ENCODE data around the gene LRRC4B.
A peak's percentile ranks its signal among the peaks of the same experiment; 100 is the strongest.
"Not testable (repeated sequence)": the region's sequence is repeated elsewhere in the genome, so short reads cannot be mapped to it uniquely, and the experiment has no call there.

The LRRC4B gene

GRCh38 chr19:50477751-50478515, 90.3 kb downstream of the LRRC4B start:
- peaks cover 25 to 41% (median 36%) of the 10 kb centered on the region in 11 experiments for H3K27me3 ChIP-seq
- H3K4me2 ChIP-seq = no peak overlapping the region
- H3K9ac ChIP-seq = no peak overlapping the region
- H3K9me3 ChIP-seq (replicated peaks in 1 of 11) = no peaks in the 10 kb centered on the region
- no peak overlapping the region for H3K4me3 ChIP-seq
- no peaks in the 10 kb centered on the region for H3K36me3 ChIP-seq
- H3K27ac ChIP-seq = no peak overlapping the region
- H3K4me1 ChIP-seq = peaks cover 0 to 32% (median 22%) of the 10 kb centered on the region in 10 experiments; a peak in 15 of 20 replicates
- H4K20me1 ChIP-seq = no peaks in the 10 kb centered on the region; a peak in 2 of 22 replicates
- no peak for TF ChIP-seq Cebpa-rat (IDR thresholded peaks at IDR 0.05)

- H3K4me1 ChIP-seq = peaks cover 0 to 32% (median 22%) of the 10 kb centered on the region in 10 experiments; a peak in 15 of 20 replicates
- H3K4me3 ChIP-seq = peak overlapping the region in 4 of 10 experiments; percentile 14 to 47 (median 20); a peak in 3 of 20 replicates
- no peaks in the 10 kb centered on the region for H3K9me3 ChIP-seq (replicated peaks in 1 of 11)
- H4K20me1 ChIP-seq = no peaks in the 10 kb centered on the region; a peak in 2 of 22 replicates
- H3K4me2 ChIP-seq = peak overlapping the region in 7 of 11 experiments; percentile 16 to 52 (median 29); a peak in 8 of 22 replicates
- H3K9ac ChIP-seq = no peak overlapping the region
- H3K27ac ChIP-seq = no peak overlapping the region
- no peak for TF ChIP-seq Cebpa-rat (IDR thresholded peaks at IDR 0.05)
- H3K27me3 ChIP-seq = peaks cover 25 to 41% (median 36%) of the 10 kb centered on the region in 11 experiments
- H3K36me3 ChIP-seq = no peaks in the 10 kb centered on the region
Measured at GRCh38 chr19:50476907-50477238, 91.4 kb downstream of the LRRC4B start.

GRCh38 chr19:50476224-50476906, 91.9 kb downstream of the LRRC4B start, which contains the start of the genes EMC10 and GARIN5A:
Gene EMC10, plus strand, starts transcription at chr19:50476507. Its CDS starts 38 bp downstream, at chr19:50476545.
Gene GARIN5A, minus strand, starts transcription at chr19:50476848. Its CDS starts 460 bp downstream, at chr19:50476388.
- H3K36me3 ChIP-seq = no peaks in the 10 kb centered on the region
- H3K9ac ChIP-seq = no peak within 1 kb of the TSS; a peak in 1 of 22 replicates
- peak within 1 kb of the TSS in 4 of 10 experiments; percentile 14 to 47 (median 20); a peak in 4 of 20 replicates for H3K4me3 ChIP-seq

GRCh38 chr19:50475736-50476223, 92.5 kb downstream of the LRRC4B start:
- H3K4me1 ChIP-seq = peaks cover 0 to 21% (median 12%) of the 10 kb centered on the region in 10 experiments; a peak in 14 of 20 replicates
- no peak overlapping the region for H3K9ac ChIP-seq
- no peak overlapping the region for H3K27ac ChIP-seq
- no peak for TF ChIP-seq Cebpa-rat (IDR thresholded peaks at IDR 0.05)
- no peak overlapping the region for H3K4me3 ChIP-seq
- no peaks in the 10 kb centered on the region for H3K36me3 ChIP-seq
- H3K27me3 ChIP-seq = peaks cover 25 to 41% (median 36%) of the 10 kb centered on the region in 11 experiments
- no peaks in the 10 kb centered on the region for H3K9me3 ChIP-seq (replicated peaks in 1 of 11)
- peak overlapping the region in 1 of 11 experiments; percentile 18; a peak in 1 of 22 replicates for H3K4me2 ChIP-seq
- H4K20me1 ChIP-seq = no peaks in the 10 kb centered on the region; a peak in 2 of 22 replicates

More at GRCh38 chr19:50476224-50476906, 91.9 kb downstream of the LRRC4B start, which contains the start of the genes EMC10 and GARIN5A:
- no peak for TF ChIP-seq Cebpa-rat (IDR thresholded peaks at IDR 0.05)
- peaks cover 0 to 27% (median 18%) of the 10 kb centered on the region in 10 experiments; a peak in 15 of 20 replicates for H3K4me1 ChIP-seq
- peaks cover 25 to 41% (median 36%) of the 10 kb centered on the region in 11 experiments for H3K27me3 ChIP-seq
- no peaks in the 10 kb centered on the region for H3K9me3 ChIP-seq (replicated peaks in 1 of 11)
- H3K27ac ChIP-seq = no peak within 1 kb of the TSS
- H3K4me2 ChIP-seq = peak within 1 kb of the TSS in 7 of 11 experiments; percentile 16 to 52 (median 29); a peak in 10 of 22 replicates
- H4K20me1 ChIP-seq = no peaks in the 10 kb centered on the region; a peak in 2 of 22 replicates

- no peak for TF ChIP-seq Cebpa-rat (IDR thresholded peaks at IDR 0.05)
- peaks cover 25 to 41% (median 36%) of the 10 kb centered on the region in 11 experiments for H3K27me3 ChIP-seq
- no peak overlapping the region for H3K9ac ChIP-seq
- H3K4me1 ChIP-seq = peaks cover 0 to 17% (median 10%) of the 10 kb centered on the region in 10 experiments; a peak in 13 of 20 replicates
- H3K4me2 ChIP-seq = no peak overlapping the region
- no peaks in the 10 kb centered on the region; a peak in 2 of 22 replicates for H4K20me1 ChIP-seq
- H3K9me3 ChIP-seq (replicated peaks in 1 of 11) = no peaks in the 10 kb centered on the region
- no peak overlapping the region for H3K27ac ChIP-seq
- no peaks in the 10 kb centered on the region for H3K36me3 ChIP-seq
- H3K4me3 ChIP-seq = no peak overlapping the region
Measured at GRCh38 chr19:50475101-50475568, 93.1 kb downstream of the LRRC4B start.

GRCh38 chr19:50473336-50473735, 94.9 kb downstream of the LRRC4B start:
- not testable (repeated sequence) for H3K4me1 ChIP-seq; H3K27ac ChIP-seq; H3K4me2 ChIP-seq; H3K9ac ChIP-seq; H4K20me1 ChIP-seq; H3K36me3 ChIP-seq; H3K9me3 ChIP-seq (replicated peaks in 1 of 11); H3K4me3 ChIP-seq
- H3K27me3 ChIP-seq = peaks cover 25 to 38% (median 34%) of the 10 kb centered on the region in 11 experiments

- no peak for TF ChIP-seq Cebpa-rat (IDR thresholded peaks at IDR 0.05)
- Histone ChIP-seq H3K9me3 (replicated peaks in 1 of 11) (no peaks in the 10 kb centered on the region), H3K4me1 (peaks cover 0 to 19% (median 0%) of the 10 kb centered on the region in 10 experiments; a peak in 6 of 20 replicates), H3K4me3 (no peak overlapping the region), H4K20me1 (no peaks in the 10 kb centered on the region), H3K27me3 (no peaks in the 10 kb centered on the region), H3K4me2 (no peak overlapping the region), H3K27ac (no peak overlapping the region), H3K9ac (no peak overlapping the region), H3K36me3 (no peaks in the 10 kb centered on the region)
Measured at GRCh38 chr19:50468818-50469217, 99.4 kb downstream of the LRRC4B start.

- H3K27me3 ChIP-seq = no peaks in the 10 kb centered on the region
- no peak overlapping the region for H3K27ac ChIP-seq
- no peaks in the 10 kb centered on the region for H3K36me3 ChIP-seq
- 0 out of 22 replicates have a peak overlapping the region, but pooled peaks of 1 of the 11 experiments have one; percentile 17 for H3K4me2 ChIP-seq
- H3K9ac ChIP-seq = no peak overlapping the region
- peaks cover 0 to 15% (median 0%) of the 10 kb centered on the region in 10 experiments; a peak in 6 of 20 replicates for H3K4me1 ChIP-seq
- no peak overlapping the region for H3K4me3 ChIP-seq
- no peak for TF ChIP-seq Cebpa-rat (IDR thresholded peaks at IDR 0.05)
- no peaks in the 10 kb centered on the region for H4K20me1 ChIP-seq
- no peaks in the 10 kb centered on the region for H3K9me3 ChIP-seq (replicated peaks in 1 of 11)
Measured at GRCh38 chr19:50467566-50467965, 100.7 kb downstream of the LRRC4B start.
